B cell (primary cell): Measurements from ENCODE around the gene CHD6. TPM values are rescaled to one million over a fixed set of nuclear protein-coding genes. Genes with fewer than 3 reads are reported as not detected.

Experiments
- ATAC-seq: fragments of 200-7000 bp; cut with Tn5 transposase; one replicate; pipeline ENCODE4 v1.10.0; 2021; ENCODE audit warnings: low read depth, mild to moderate bottlenecking, moderate number of reproducible peaks, moderate library complexity
- CTCF ChIA-PET: fragments of 350-600 bp; sonication (Branson Sonifier 250); formaldehyde crosslinking; loops from one replicate; lab custom pipeline; 2021; ENCODE audit warnings: antibody characterized with exemption, inconsistent platforms; lab: Charles Lee
- POLR2A ChIA-PET: fragments of 350-600 bp; sonication (Branson Sonifier 250); formaldehyde crosslinking; loops from one replicate; lab custom pipeline; 2021; ENCODE audit warnings: antibody characterized with exemption; lab: Charles Lee
- DNase-seq: peaks from one replicate; pipeline ENCODE4 v3.0.0; 2013
- H2AFZ ChIP-seq: 2 replicates; pipeline ENCODE4 v1.6.1; 2012; ENCODE audit warnings: mild to moderate bottlenecking, low read depth, low read length; ENCODE audit not compliant: insufficient read depth, poor library complexity, severe bottlenecking
- H3K27ac ChIP-seq, 2 donors: 1 replicate in 1 of 2; 2 replicates in 1 of 2; pipeline ENCODE4 v1.5.1; 2012 to 2013; ENCODE audit warnings: low read length in 2 of 2, mild to moderate bottlenecking in 2 of 2, moderate library complexity in 1 of 2
- H3K27me3 ChIP-seq, 4 experiments: fragments of 200-600 bp in 1 of 4; sonication (generic) in 1 of 4; replicated peaks in 1 of 4; 1 replicate in 2 of 4; 2 replicates in 2 of 4; pipeline versions ENCODE4 v1.6.1 to v1.7.0; 2013 to 2016; ENCODE audit warnings: low read length in 3 of 4, mild to moderate bottlenecking in 2 of 4, mixed read lengths in 1 of 4, moderate library complexity in 1 of 4; ENCODE audit not compliant: insufficient read depth in 4 of 4, control insufficient read depth in 3 of 4; ENCODE audit errors: control extremely low read depth in 1 of 4
- H3K36me3 ChIP-seq, 2 experiments: replicated peaks in 1 of 2; 1 replicate in 1 of 2; 2 replicates in 1 of 2; pipeline versions ENCODE4 v1.6.1 to v1.7.1; 2013; ENCODE audit warnings: low read length in 1 of 2; ENCODE audit not compliant: insufficient read depth in 2 of 2, control insufficient read depth in 1 of 2; ENCODE audit errors: control extremely low read depth in 1 of 2, extremely low read depth in 1 of 2
- H3K4me1 ChIP-seq, 2 donors: fragments of 200-600 bp in 1 of 2; sonication (generic) in 1 of 2; 1 replicate in 1 of 2; 2 replicates in 1 of 2; pipeline versions ENCODE4 v1.5.1 to v1.6.1; 2013 to 2017; ENCODE audit warnings: low read length in 2 of 2; ENCODE audit not compliant: control insufficient read depth in 2 of 2, insufficient read depth in 2 of 2
- H3K4me2 ChIP-seq: replicated peaks from 2 replicates; pipeline ENCODE3; 2012; ENCODE audit warnings: mild to moderate bottlenecking, low read depth, low read length; ENCODE audit not compliant: poor library complexity, severe bottlenecking
- H3K4me3 ChIP-seq, 5 experiments: fragments of 200-600 bp in 1 of 5; sonication (generic) in 1 of 5; 1 replicate in 3 of 5; 2 replicates in 2 of 5; pipeline versions ENCODE4 v1.5.1 to v1.7.0; 2011 to 2016; ENCODE audit warnings: low read length in 4 of 5, mild to moderate bottlenecking in 4 of 5, low read depth in 2 of 5, control low read depth in 1 of 5, moderate library complexity in 1 of 5; ENCODE audit not compliant: insufficient read depth in 1 of 5; ENCODE audit errors: control extremely low read depth in 1 of 5, extremely low read depth in 1 of 5
- H3K79me2 ChIP-seq: fragments of 200-600 bp; sonication (generic); one replicate; pipeline ENCODE4 v1.6.0; 2016; ENCODE audit warnings: low read length; ENCODE audit not compliant: control insufficient read depth, insufficient read depth
- H3K9ac ChIP-seq: fragments of 200-600 bp; sonication (generic); 2 replicates; pipeline ENCODE4 v1.6.1; 2017; ENCODE audit warnings: mild to moderate bottlenecking, low read length, moderate library complexity
- H3K9me3 ChIP-seq, 3 donors: one replicate each; pipeline versions ENCODE4 v1.6.1 to v1.7.1; 2013; ENCODE audit warnings: low read length in 2 of 3; ENCODE audit not compliant: control insufficient read depth in 2 of 3, insufficient read depth in 1 of 3; ENCODE audit errors: control extremely low read depth in 1 of 3
- H4K20me1 ChIP-seq: 2 replicates; pipeline ENCODE4 v1.6.0; 2012; ENCODE audit warnings: mild to moderate bottlenecking, low read length; ENCODE audit not compliant: insufficient read depth, control insufficient read depth, poor library complexity, severe bottlenecking
- H3K27ac Mint-ChIP-seq: one replicate; pipeline ENCODE4 v1.8.0; 2021; ENCODE audit warnings: mixed read lengths
- H3K27me3 Mint-ChIP-seq: one replicate; pipeline ENCODE4 v1.8.0; 2021; ENCODE audit warnings: mixed read lengths
- H3K4me1 Mint-ChIP-seq: one replicate; pipeline ENCODE4 v1.8.0; 2021; ENCODE audit warnings: mixed read lengths
- H3K4me3 Mint-ChIP-seq: one replicate; pipeline ENCODE4 v1.8.0; 2021; ENCODE audit warnings: mixed read lengths
- H3K9me3 Mint-ChIP-seq: one replicate; pipeline ENCODE4 v1.8.0; 2022; ENCODE audit warnings: mixed read lengths; ENCODE audit not compliant: insufficient read depth
- EZH2 ChIP-seq: IDR thresholded peaks from 2 replicates; pipeline ENCODE4 v1.6.1; 2012; ENCODE audit warnings: borderline replicate concordance, low read depth, mild to moderate bottlenecking, moderate library complexity, low read length; ENCODE audit not compliant: insufficient read depth, poor library complexity, severe bottlenecking
- WGBS: methylation state at CpG from one replicate; pipeline ENCODE4 v1.1.5; 2013; ENCODE audit warnings: missing lambda C conversion rate; ENCODE audit not compliant: insufficient coverage; 5-methylcytosine and 5-hydroxymethylcytosine counted together
- intact Hi-C: fragments of 100-400 bp; cut with micrococcal nuclease; formaldehyde crosslinking; loops from one replicate; pipeline ENCODE4 v1.10.0; 2022
- polyA plus RNA-seq: library from polyadenylated mRNA; depleted of rRNA; stranded (reverse); fragments of >200 nt; gene quantifications from 2 replicates; pipeline ENCODE4 v1.2.3, GENCODE V29; 2012
- total RNA-seq, 2 donors: library from RNA; stranded (reverse); fragments of 120-200 nt in 1 of 2; gene quantifications; 1 replicate in 1 of 2; 2 replicates in 1 of 2; pipeline versions ENCODE4 v1.2.3 to v1.2.4, GENCODE V29; 2013 to 2022
- TF ChIP-seq, protein P1 (sequence below): fragments of 200-600 bp; IDR thresholded peaks from one replicate; pipeline ENCODE4 v1.8.0; 2022; ENCODE audit warnings: antibody characterized with exemption, mild to moderate bottlenecking

CHD6 gene
- total and polyA plus RNA-seq, 2 donors (not counting 1 experiment from before 2014, with no cell fraction given), result 10.3 to 117 TPM

DNA sequence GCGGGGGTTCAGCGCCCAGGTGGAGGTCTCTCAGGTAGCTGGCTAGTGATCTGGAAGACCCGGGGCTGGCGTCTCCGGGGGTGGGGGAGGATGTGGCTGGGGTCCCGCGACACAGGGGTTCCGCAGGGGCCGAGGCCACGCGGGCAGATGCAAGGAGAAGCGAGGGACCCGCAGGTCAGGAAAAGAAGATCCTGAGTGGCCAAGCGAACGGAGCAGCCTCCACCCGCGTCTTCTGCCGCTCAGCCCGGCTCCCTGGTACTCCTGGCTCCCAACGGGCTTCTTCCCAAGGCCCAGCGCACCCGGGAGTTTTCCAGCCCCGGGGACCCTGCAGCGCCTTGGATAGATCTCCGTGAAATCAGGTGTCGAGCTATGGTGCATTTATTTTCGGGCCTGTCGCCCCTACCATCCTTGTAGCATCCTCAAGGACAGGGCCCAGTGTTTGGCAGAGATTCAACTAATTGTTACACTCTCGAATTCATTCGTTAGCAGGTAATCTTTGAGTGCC lies 682 bp upstream of the CHD6 start:
- CTCF ChIA-PET, result interaction anchor here (1.1 to 1.4 kb wide), 2 partner anchors 74 to 77 kb away, joined by 5 to 8 read pairs; no protein-coding TSS in a partner anchor
- Histone ChIP-seq H3K9me3 (no peaks in the 10 kb centered on the region), H2AFZ (peak overlapping the region; percentile 86), H3K36me3 (no peaks in the 10 kb centered on the region), H3K4me1 (peaks cover 19 to 22% of the 10 kb centered on the region in 2 donors), H3K27me3 (no peaks in the 10 kb centered on the region), H3K4me2 (peak overlapping the region; percentile 87), H3K4me3 (peak overlapping the region in 4 of 5 experiments; percentile 52 to 92 (median 74)), H4K20me1 (peaks cover 18% of the 10 kb centered on the region), H3K9ac (peak overlapping the region; percentile 84), H3K79me2 (peaks cover 35% of the 10 kb centered on the region), H3K27ac (no peak overlapping the region)
- DNase-seq (no peak), ATAC-seq (no peak)
- peak overlapping the region; percentile 98 for H3K4me3 Mint-ChIP-seq
- intact Hi-C loops, result loop anchor here (1.0 to 5.0 kb wide), 4 partner anchors 45 to 1838 kb away; partner anchors contain the start of genes PLCG1, SRSF6 and ZHX3
- H3K27ac Mint-ChIP-seq, result peak overlapping the region; percentile 54
- H3K27me3 Mint-ChIP-seq, result no peaks in the 10 kb centered on the region
- no peak for TF ChIP-seq EZH2
- TF ChIP-seq, protein P1, sequence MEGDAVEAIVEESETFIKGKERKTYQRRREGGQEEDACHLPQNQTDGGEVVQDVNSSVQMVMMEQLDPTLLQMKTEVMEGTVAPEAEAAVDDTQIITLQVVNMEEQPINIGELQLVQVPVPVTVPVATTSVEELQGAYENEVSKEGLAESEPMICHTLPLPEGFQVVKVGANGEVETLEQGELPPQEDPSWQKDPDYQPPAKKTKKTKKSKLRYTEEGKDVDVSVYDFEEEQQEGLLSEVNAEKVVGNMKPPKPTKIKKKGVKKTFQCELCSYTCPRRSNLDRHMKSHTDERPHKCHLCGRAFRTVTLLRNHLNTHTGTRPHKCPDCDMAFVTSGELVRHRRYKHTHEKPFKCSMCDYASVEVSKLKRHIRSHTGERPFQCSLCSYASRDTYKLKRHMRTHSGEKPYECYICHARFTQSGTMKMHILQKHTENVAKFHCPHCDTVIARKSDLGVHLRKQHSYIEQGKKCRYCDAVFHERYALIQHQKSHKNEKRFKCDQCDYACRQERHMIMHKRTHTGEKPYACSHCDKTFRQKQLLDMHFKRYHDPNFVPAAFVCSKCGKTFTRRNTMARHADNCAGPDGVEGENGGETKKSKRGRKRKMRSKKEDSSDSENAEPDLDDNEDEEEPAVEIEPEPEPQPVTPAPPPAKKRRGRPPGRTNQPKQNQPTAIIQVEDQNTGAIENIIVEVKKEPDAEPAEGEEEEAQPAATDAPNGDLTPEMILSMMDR, result no peak
- WGBS, result 11% methylated on average over 30 of the region's 30 CpGs
- H3K9me3 Mint-ChIP-seq, result no peaks in the 10 kb centered on the region
- POLR2A ChIA-PET, result interaction anchor here (0.7 to 3.6 kb wide), 3 partner anchors 13 to 588 kb away, joined by 3 to 25 read pairs (median 4); no protein-coding TSS in a partner anchor
- H3K4me1 Mint-ChIP-seq, result peaks cover 36% of the 10 kb centered on the region
